Upper lobe of left lung (tissue), 4 donors: ENCODE measurements around the gene PLA2G5.

Source experiments
- CTCF ChIP-seq, 6 experiments: fragments of 450-650 bp in 4 of 6; fragments of 200-600 bp in 2 of 6; sonication (generic) in 2 of 6; IDR thresholded peaks; one replicate each; pipeline ENCODE4 v1.5.1; 2016 to 2019; ENCODE audit warnings: antibody characterized with exemption in 6 of 6
- POLR2A ChIP-seq, 4 donors: fragments of 450-650 bp; IDR thresholded peaks; one replicate each; pipeline ENCODE4 v1.5.1; 2016 to 2017; ENCODE audit warnings: antibody characterized with exemption in 4 of 4, mild to moderate bottlenecking in 2 of 4

DNA sequence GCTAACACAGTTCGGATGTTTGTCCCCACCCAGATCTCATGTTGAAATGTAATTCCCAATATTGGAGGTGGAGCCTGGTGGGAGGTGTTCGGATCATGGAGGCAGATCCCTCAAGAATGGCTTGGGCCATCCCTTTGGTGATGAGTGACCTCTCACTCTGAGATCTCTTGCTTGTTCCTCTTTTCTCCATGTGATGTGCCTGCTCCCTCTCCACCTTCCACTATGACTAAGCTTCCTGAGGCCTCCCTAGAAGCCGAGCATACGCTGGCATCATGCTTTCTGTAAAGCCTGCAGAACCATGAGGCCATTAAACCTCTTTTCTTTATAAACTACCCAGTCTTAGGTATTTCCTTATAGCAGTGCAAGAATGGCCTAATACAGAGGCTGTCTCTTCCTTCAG, 8.1 kb upstream of the PLA2G5 start:
- TF ChIP-seq CTCF (IDR thresholded peaks at IDR 0.05) (no peak), POLR2A (IDR thresholded peaks at IDR 0.05) (no peak)
